C4-2B (cell line): ENCODE results near the gene RHBDF2.

Experiments
- CTCF ChIP-seq: fragments of 450-650 bp; conservative IDR thresholded peaks from 2 replicates; pipeline ENCODE4 v1.5.1; 2017; ENCODE audit warnings: mild to moderate bottlenecking
- ZFX ChIP-seq: fragments of 450-650 bp; IDR thresholded peaks from 2 replicates; pipeline ENCODE4 v1.6.1; 2017

- TF ChIP-seq CTCF, result no peak
- TF ChIP-seq ZFX, result no peak
Observed at GRCh38 chr17:76427501-76428231, 73.6 kb downstream of the RHBDF2 start.
